K562 (cell line): ENCODE data around the gene CLIP1. TPM values are rescaled to one million over a fixed set of nuclear protein-coding genes. Genes with fewer than 3 reads are reported as not detected.

Source experiments
- CHD7 ChIP-seq: fragments of 200-600 bp; sonication (generic); IDR thresholded peaks from one replicate; pipeline ENCODE4 v1.6.1; 2012; ENCODE audit warnings: mild to moderate bottlenecking, low read depth, low read length, inconsistent platforms
- CREBBP ChIP-seq: IDR thresholded peaks from one replicate; pipeline ENCODE4 v1.6.1; 2012; ENCODE audit warnings: low read depth, mild to moderate bottlenecking, control low read depth, inconsistent platforms, low read length
- GABPB1 ChIP-seq: sonication (generic); formaldehyde crosslinking; IDR thresholded peaks from 2 replicates; pipeline ENCODE4 v1.8.0; 2022; ENCODE audit warnings: mild to moderate bottlenecking, missing genetic modification reagents
- HOXB6 ChIP-seq: fragments of 250-450 bp; sonication (Bioruptor Pico); IDR thresholded peaks from 2 replicates; pipeline ENCODE4 v1.5.1; 2022; ENCODE audit warnings: mild to moderate bottlenecking, borderline replicate concordance
- MCM5 ChIP-seq: fragments of 450-650 bp; IDR thresholded peaks from 2 replicates; pipeline ENCODE4 v1.6.1; 2016; ENCODE audit warnings: low read depth
- PHF8 ChIP-seq: fragments of 200-600 bp; sonication (generic); IDR thresholded peaks from 2 replicates; pipeline ENCODE4 v1.6.1; 2012; ENCODE audit warnings: mixed run types, mild to moderate bottlenecking, inconsistent platforms, low read length, moderate library complexity, borderline replicate concordance
- PML ChIP-seq: IDR thresholded peaks from 2 replicates; pipeline ENCODE4 v1.6.1; 2012; ENCODE audit warnings: low read length, inconsistent platforms
- RFX7 ChIP-seq: fragments of 250-450 bp; sonication (Bioruptor Pico); IDR thresholded peaks from 2 replicates; pipeline ENCODE4 v1.5.1; 2021; ENCODE audit warnings: mild to moderate bottlenecking
- RNF219 ChIP-seq: fragments of 250-450 bp; sonication (Bioruptor Pico); IDR thresholded peaks from 2 replicates; pipeline ENCODE4 v1.5.0; 2022; ENCODE audit warnings: mild to moderate bottlenecking
- STAT6 ChIP-seq: sonication (generic); formaldehyde crosslinking; IDR thresholded peaks from 2 replicates; pipeline ENCODE4 v1.8.1; 2023; ENCODE audit warnings: mild to moderate bottlenecking, missing genetic modification reagents
- ZNF143 ChIP-seq: sonication (generic); formaldehyde crosslinking; IDR thresholded peaks from 2 replicates; pipeline ENCODE4 v1.9.0; 2022; ENCODE audit warnings: mild to moderate bottlenecking, missing genetic modification reagents
- polyA plus RNA-seq, 8 experiments: library from polyadenylated mRNA; depleted of rRNA in 4 of 8; stranded (reverse) in 5 of 8; unstranded in 3 of 8; fragments of >200 nt; fragmentation: Nextera tagmentation in 2 of 8; fragmentation: Illumina TruSeq in 1 of 8; extraction: Ambion mirVana in 2 of 8; extraction: Trizol in 1 of 8; gene quantifications; 2 replicates each; pipeline versions ENCODE4 v1.2.1 to v1.2.3, GENCODE V29; 2011 to 2014; ENCODE audit warnings: inconsistent platforms in 1 of 8, missing spikeins in 1 of 8
- total RNA-seq, 7 experiments: library from RNA; depleted of rRNA in 6 of 7; stranded (reverse); fragments of >200 nt in 6 of 7; fragmentation: Illumina TruSeq in 2 of 7; extraction: Trizol in 2 of 7; gene quantifications; 2 replicates each; pipeline versions ENCODE4 v1.2.1 to v1.2.3, GENCODE V29; 2011 to 2021; ENCODE audit warnings: low replicate concordance in 1 of 7

The CLIP1 gene
- total and polyA plus RNA-seq, 9 of the 15 experiments (the other 6 are each of a cell fraction or from before 2014, with no cell fraction given), result 5.8 to 33.9 (median 27.6) TPM

GRCh38 chr12:122399592-122400373 lies 22.7 kb downstream of the CLIP1 start (continued):
- TF ChIP-seq STAT6 (no peak), CREBBP (no peak), PML (no peak), PHF8 (no peak), RFX7 (CRISPR knock-in tag) (no peak), GABPB1 (CRISPR knock-in tag) (0 out of 2 replicates have a peak, but pooled peaks have one; percentile 2), CHD7 (no peak), RNF219 (CRISPR knock-in tag) (no peak), ZNF143 (CRISPR knock-in tag) (no peak), HOXB6 (CRISPR knock-in tag) (no peak), MCM5 (no peak)
